T-cell (primary cell): ENCODE measurements around the gene PTH2. TPM values are rescaled to one million over a fixed set of nuclear protein-coding genes. Genes with fewer than 3 reads are reported as not detected.

Experiments
- ATAC-seq, 4 experiments: fragments of 200-7000 bp in 3 of 4; fragments of 150-1000 bp in 1 of 4; cut with Tn5 transposase; replicated peaks in 1 of 4; 1 replicate in 3 of 4; 2 replicates in 1 of 4; pipeline ENCODE4 v1.10.0; 2021; ENCODE audit warnings: moderate library complexity in 3 of 4, mild to moderate bottlenecking in 2 of 4, moderate number of reproducible peaks in 1 of 4
- CTCF ChIA-PET, 2 donors: fragments of 300-600 bp; sonication (Branson Sonifier 250); formaldehyde crosslinking; loops; one replicate each; lab custom pipeline; 2022; ENCODE audit warnings: antibody characterized with exemption in 2 of 2; lab: Charles Lee
- POLR2A ChIA-PET, 2 donors: fragments of 300-600 bp; sonication (Branson Sonifier 250); formaldehyde crosslinking; loops; one replicate each; lab custom pipeline; 2022; ENCODE audit warnings: antibody characterized with exemption in 2 of 2; lab: Charles Lee
- DNase-seq, 35 experiments: peaks; one replicate each; pipeline versions ENCODE4 v3.0.0 to v3.0.0-alpha.2; 2013 to 2023
- H3K27ac ChIP-seq: one replicate; pipeline ENCODE4 v1.5.1; 2013; ENCODE audit warnings: low read length
- H3K27me3 ChIP-seq, 2 experiments: replicated peaks in 1 of 2; 1 replicate in 1 of 2; 2 replicates in 1 of 2; pipeline versions ENCODE4 v1.6.1 to v1.7.0; 2013; ENCODE audit warnings: low read length in 1 of 2, mixed read lengths in 1 of 2; ENCODE audit not compliant: control insufficient read depth in 2 of 2, insufficient read depth in 2 of 2; ENCODE audit errors: extremely low read depth in 1 of 2
- H3K36me3 ChIP-seq, 2 donors: 1 replicate in 1 of 2; 2 replicates in 1 of 2; pipeline versions ENCODE4 v1.6.1 to v1.7.0; 2013; ENCODE audit warnings: low read length in 1 of 2; ENCODE audit not compliant: control insufficient read depth in 2 of 2, insufficient read depth in 1 of 2; ENCODE audit errors: extremely low read depth in 1 of 2
- H3K4me1 ChIP-seq, 2 experiments: 1 replicate in 1 of 2; 2 replicates in 1 of 2; pipeline versions ENCODE4 v1.6.1 to v1.7.0; 2013; ENCODE audit warnings: low read length in 2 of 2, mixed read lengths in 1 of 2; ENCODE audit not compliant: insufficient read depth in 2 of 2, control insufficient read depth in 1 of 2; ENCODE audit errors: extremely low read depth in 1 of 2
- H3K4me3 ChIP-seq, 2 donors: 1 replicate in 1 of 2; 2 replicates in 1 of 2; pipeline versions ENCODE4 v1.5.1 to v1.7.0; 2013; ENCODE audit warnings: mild to moderate bottlenecking in 2 of 2, low read length in 1 of 2, moderate library complexity in 1 of 2; ENCODE audit not compliant: control insufficient read depth in 1 of 2; ENCODE audit errors: extremely low read depth in 1 of 2
- H3K9me3 ChIP-seq: 2 replicates; pipeline ENCODE4 v1.7.0; 2013
- H3K27ac Mint-ChIP-seq, 2 donors: one replicate each; pipeline ENCODE4 v1.8.0; 2020 to 2021; ENCODE audit warnings: mild to moderate bottlenecking in 2 of 2, mixed read lengths in 2 of 2
- H3K27me3 Mint-ChIP-seq, 2 donors: one replicate each; pipeline ENCODE4 v1.8.0; 2021 to 2022; ENCODE audit warnings: mixed read lengths in 2 of 2
- H3K36me3 Mint-ChIP-seq: one replicate; pipeline ENCODE4 v1.8.0; 2021; ENCODE audit warnings: mixed read lengths
- H3K4me1 Mint-ChIP-seq, 3 donors: one replicate each; pipeline ENCODE4 v1.8.0; 2020 to 2022; ENCODE audit warnings: mixed read lengths in 3 of 3, mild to moderate bottlenecking in 1 of 3
- H3K4me3 Mint-ChIP-seq, 3 donors: one replicate each; pipeline ENCODE4 v1.8.0; 2020 to 2022; ENCODE audit warnings: mild to moderate bottlenecking in 3 of 3, mixed read lengths in 3 of 3, moderate library complexity in 3 of 3
- H3K9me3 Mint-ChIP-seq, 3 donors: one replicate each; pipeline ENCODE4 v1.8.0; 2020 to 2022; ENCODE audit warnings: mixed read lengths in 3 of 3
- WGBS: methylation state at CpG from one replicate; pipeline ENCODE4 v1.1.5; 2013; ENCODE audit warnings: missing lambda C conversion rate; ENCODE audit not compliant: insufficient coverage; 5-methylcytosine and 5-hydroxymethylcytosine counted together
- total RNA-seq, 35 experiments: library from RNA in 6 of 35; stranded (reverse) in 6 of 35; fragments of 120-200 nt in 1 of 35; gene quantifications; one replicate each; pipeline versions ENCODE4 v1.2.1 to v1.2.4 and lab custom pipeline; 2013 to 2026

PTH2 gene
- total RNA-seq, 5 donors from 2014 or later (not counting 1 experiment from before 2014, with no cell fraction given): not detected

DNA sequence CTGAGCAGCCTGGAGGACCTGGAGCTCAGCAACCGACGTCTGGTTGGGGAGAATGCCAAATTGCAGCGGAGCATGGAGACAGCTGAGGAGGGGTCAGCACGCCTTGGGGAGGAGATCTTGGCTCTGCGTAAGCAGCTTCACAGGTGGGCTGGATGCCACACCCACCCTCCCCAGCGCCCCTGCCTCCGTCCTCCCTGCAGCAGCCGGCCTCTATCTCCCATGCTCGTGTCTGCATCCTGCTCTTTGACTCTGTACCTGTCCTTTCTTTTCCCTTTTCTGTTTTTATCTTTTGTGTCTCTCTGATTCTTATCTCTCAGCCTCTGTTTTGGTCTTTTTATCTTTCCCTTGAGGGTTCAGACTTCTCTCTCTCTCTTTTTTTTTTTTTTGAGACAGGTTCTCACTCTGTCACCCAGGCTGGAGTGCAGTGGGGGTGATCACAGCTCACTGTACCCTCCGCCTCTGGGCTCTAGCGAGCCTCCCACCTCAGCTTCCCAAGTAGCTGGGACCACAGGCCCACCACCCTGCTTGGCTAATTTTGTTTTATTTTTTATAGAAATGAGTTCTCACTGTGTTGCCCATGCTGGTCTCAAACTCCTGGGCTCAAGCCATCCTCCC lies 25.1 kb downstream of the PTH2 start:
- Mint-ChIP-seq H3K27me3 (no peaks in the 10 kb centered on the region), H3K36me3 (no peaks in the 10 kb centered on the region), H3K27ac (peak overlapping the region; percentile 0 to 34), H3K4me3 (peak overlapping the region in 1 of 3 donors; percentile 60), H3K9me3 (no peaks in the 10 kb centered on the region), H3K4me1 (peaks cover 15 to 20% (median 19%) of the 10 kb centered on the region in 3 donors)
- peaks cover 13 to 21% of the 10 kb centered on the region in 2 experiments for H3K4me1 ChIP-seq
- H3K36me3 ChIP-seq: no peaks in the 10 kb centered on the region
- H3K27ac ChIP-seq: no peak overlapping the region
- H3K9me3 ChIP-seq: no peaks in the 10 kb centered on the region
- ChIA-PET POLR2A (interaction anchor here in 1 of 2 donors (0.7 kb wide), 1 partner anchor 16 kb away, joined by 4 read pairs; no protein-coding TSS in a partner anchor), CTCF (no interaction called here)
- WGBS: 43% methylated on average over 6 of the region's 11 CpGs
- no peak overlapping the region for H3K4me3 ChIP-seq
- ATAC-seq (peak in 3 of 4 experiments; percentile 35 to 67 (median 51)), DNase-seq (no peak)
- H3K27me3 ChIP-seq: peaks cover 0 to 13% of the 10 kb centered on the region in 2 experiments

DNA sequence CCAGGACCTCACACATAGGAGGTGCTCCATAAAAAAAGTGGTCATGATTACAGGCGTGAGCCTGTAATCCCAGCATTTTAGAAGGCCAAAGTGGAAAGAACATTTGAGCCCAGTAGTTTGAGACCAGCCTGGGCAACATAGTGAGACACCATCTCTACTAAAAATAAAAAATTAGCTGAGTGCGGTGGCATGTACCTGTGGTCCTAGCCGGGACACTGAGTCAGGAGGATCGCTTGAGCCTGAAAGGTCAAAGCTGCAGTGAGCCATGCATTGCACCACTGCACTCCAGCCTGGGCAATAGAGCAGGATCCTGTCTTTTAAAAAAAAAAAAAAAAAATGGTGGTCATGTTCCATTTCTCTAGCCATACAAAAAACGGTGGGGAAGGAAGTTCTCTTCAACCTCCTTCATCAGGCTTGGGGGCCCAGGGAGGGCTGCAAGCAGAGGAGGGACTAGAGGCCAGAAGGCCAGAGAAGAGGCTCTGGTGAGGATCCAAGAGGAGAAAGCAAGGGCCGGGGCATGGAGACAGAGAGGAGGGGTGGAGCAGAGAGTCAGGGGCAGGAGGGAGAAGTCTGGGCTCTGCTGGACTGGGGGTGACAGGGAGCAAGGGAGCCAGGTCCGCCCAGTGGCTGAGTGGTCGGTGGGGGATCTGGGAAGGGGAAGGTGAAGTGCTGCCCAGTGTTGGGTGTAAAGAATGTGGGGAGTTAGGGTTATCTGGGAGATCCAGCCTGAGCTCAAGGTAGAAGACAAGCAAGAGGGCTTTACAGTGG lies 26.3 kb downstream of the PTH2 start:
- peaks cover 0 to under 1% of the 10 kb centered on the region in 2 donors for H3K27me3 Mint-ChIP-seq

DNA sequence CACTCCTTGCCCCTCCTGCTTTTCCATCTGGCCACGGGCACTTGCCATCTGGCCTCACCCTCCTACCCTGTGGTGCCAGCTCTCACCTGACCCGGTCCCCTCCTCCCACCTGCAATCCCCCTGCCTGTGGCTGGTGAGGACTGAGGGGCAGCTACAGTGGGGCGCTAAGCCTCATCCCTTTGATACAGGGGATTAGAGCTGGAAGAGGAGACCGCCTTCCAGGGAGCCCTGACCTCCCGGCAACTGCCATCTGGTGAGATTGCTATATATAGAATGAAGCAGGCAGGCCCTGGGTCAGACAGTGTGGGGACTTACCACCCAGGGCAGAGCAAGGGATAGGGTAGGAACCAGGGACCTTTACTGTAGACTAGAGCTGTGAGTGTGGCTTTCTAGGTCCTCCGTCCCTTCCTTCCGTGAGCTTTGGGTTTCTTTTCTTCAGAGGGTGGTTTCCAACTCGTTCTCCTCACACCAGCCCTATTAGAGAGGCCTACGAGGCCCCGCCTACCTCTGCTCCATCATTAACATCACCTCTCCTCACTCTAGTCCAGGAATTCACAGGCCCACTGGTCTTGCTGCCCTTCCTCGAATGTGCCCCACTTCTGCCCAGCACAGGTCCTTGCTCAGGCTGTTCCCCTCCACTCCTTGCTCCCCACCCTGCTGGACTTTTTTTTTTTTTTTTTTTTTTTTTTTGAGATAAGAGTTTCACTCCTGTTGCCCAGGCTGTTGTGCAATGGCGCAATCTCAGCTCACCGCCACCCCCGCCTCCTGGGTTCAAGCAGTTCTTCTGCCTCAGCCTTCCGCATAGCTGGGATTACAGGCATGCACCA lies 27.4 kb downstream of the PTH2 start:
- no peak overlapping the region for H3K27ac Mint-ChIP-seq
- no peaks in the 10 kb centered on the region for H3K9me3 ChIP-seq
- no peak overlapping the region for H3K27ac ChIP-seq
- H3K4me1 ChIP-seq: peaks cover 13 to 34% of the 10 kb centered on the region in 2 experiments
- no peaks in the 10 kb centered on the region for H3K9me3 Mint-ChIP-seq
- ChIA-PET POLR2A (no interaction called here), CTCF (interaction anchor here (0.5 to 0.6 kb wide), 2 partner anchors 40 to 540 kb away, joined by 4 to 5 read pairs; no protein-coding TSS in a partner anchor)
- H3K4me3 Mint-ChIP-seq: no peak overlapping the region
- H3K36me3 Mint-ChIP-seq: no peaks in the 10 kb centered on the region
- H3K4me1 Mint-ChIP-seq: peaks cover 23 to 29% (median 29%) of the 10 kb centered on the region in 3 donors
- H3K27me3 ChIP-seq: peaks cover 0 to 8% of the 10 kb centered on the region in 2 experiments
- no peak overlapping the region for H3K4me3 ChIP-seq
- DNase-seq (no peak), ATAC-seq (no peak)
- H3K27me3 Mint-ChIP-seq: peaks cover 0 to 1% of the 10 kb centered on the region in 2 donors
- no peaks in the 10 kb centered on the region for H3K36me3 ChIP-seq
- WGBS: 66% methylated on average over 5 of the region's 15 CpGs

More for the DNA sequence above, 26.3 kb downstream of the PTH2 start:
- H3K36me3 Mint-ChIP-seq: no peaks in the 10 kb centered on the region
- ATAC-seq (no peak), DNase-seq (no peak)
- no peaks in the 10 kb centered on the region for H3K9me3 Mint-ChIP-seq
- Histone ChIP-seq H3K36me3 (no peaks in the 10 kb centered on the region), H3K27ac (no peak overlapping the region), H3K27me3 (peaks cover 0 to 13% of the 10 kb centered on the region in 2 experiments), H3K9me3 (no peaks in the 10 kb centered on the region), H3K4me3 (no peak overlapping the region), H3K4me1 (peaks cover 13 to 25% of the 10 kb centered on the region in 2 experiments)
- POLR2A ChIA-PET: no interaction called here
- WGBS: 93% methylated on average over 6 of the region's 8 CpGs
- CTCF ChIA-PET: interaction anchor here (0.6 kb wide), 2 partner anchors 39 to 67 kb away, joined by 4 to 6 read pairs; no protein-coding TSS in a partner anchor
- peaks cover 18 to 25% (median 24%) of the 10 kb centered on the region in 3 donors for H3K4me1 Mint-ChIP-seq
- H3K4me3 Mint-ChIP-seq: no peak overlapping the region
- peak overlapping the region in 1 of 2 donors; percentile 5 for H3K27ac Mint-ChIP-seq

DNA sequence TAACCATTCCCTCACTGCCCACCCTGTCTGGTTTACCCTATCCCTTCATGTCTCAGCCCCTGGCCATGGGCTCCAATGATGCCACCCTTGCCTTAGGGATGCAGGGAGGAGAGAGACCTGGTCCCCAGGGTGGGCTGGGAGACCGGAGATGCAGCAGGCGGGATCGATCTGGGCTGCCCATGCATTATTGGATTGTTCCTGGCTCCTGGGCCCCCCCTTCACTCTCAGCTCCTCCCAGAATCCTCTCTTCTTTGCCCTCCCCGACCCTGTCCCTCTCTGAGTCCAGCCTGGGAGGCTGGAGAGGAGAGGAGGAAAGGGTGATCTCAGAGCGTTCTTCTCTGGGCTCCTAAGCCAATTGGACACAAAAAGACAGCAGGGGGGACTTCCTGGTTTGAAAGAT lies 29.4 kb downstream of the PTH2 start:
- Mint-ChIP-seq H3K4me3 (no peak overlapping the region), H3K9me3 (no peaks in the 10 kb centered on the region), H3K27me3 (peaks cover 0 to 1% of the 10 kb centered on the region in 2 donors), H3K27ac (no peak overlapping the region), H3K36me3 (no peaks in the 10 kb centered on the region), H3K4me1 (peaks cover 21 to 26% (median 26%) of the 10 kb centered on the region in 3 donors)
- H3K4me1 ChIP-seq: peaks cover 9 to 28% of the 10 kb centered on the region in 2 experiments
- peaks cover 0 to 12% of the 10 kb centered on the region in 2 experiments for H3K27me3 ChIP-seq
- WGBS: no CpG with 5 or more reads among the region's 5 CpGs
- ATAC-seq (no peak), DNase-seq (no peak)
- no peaks in the 10 kb centered on the region for H3K9me3 ChIP-seq
- no peak overlapping the region for H3K27ac ChIP-seq
- CTCF ChIA-PET: interaction anchor here in 1 of 2 donors (1.6 kb wide), 1 partner anchor 12 kb away, joined by 10 read pairs; no protein-coding TSS in a partner anchor
- no peak overlapping the region for H3K4me3 ChIP-seq
- no peaks in the 10 kb centered on the region for H3K36me3 ChIP-seq
- POLR2A ChIA-PET: interaction anchor here in 1 of 2 donors (0.6 to 0.8 kb wide), 2 partner anchors 31 to 34 kb away, joined by 3 read pairs; partner anchors contain the start of gene GFY

DNA sequence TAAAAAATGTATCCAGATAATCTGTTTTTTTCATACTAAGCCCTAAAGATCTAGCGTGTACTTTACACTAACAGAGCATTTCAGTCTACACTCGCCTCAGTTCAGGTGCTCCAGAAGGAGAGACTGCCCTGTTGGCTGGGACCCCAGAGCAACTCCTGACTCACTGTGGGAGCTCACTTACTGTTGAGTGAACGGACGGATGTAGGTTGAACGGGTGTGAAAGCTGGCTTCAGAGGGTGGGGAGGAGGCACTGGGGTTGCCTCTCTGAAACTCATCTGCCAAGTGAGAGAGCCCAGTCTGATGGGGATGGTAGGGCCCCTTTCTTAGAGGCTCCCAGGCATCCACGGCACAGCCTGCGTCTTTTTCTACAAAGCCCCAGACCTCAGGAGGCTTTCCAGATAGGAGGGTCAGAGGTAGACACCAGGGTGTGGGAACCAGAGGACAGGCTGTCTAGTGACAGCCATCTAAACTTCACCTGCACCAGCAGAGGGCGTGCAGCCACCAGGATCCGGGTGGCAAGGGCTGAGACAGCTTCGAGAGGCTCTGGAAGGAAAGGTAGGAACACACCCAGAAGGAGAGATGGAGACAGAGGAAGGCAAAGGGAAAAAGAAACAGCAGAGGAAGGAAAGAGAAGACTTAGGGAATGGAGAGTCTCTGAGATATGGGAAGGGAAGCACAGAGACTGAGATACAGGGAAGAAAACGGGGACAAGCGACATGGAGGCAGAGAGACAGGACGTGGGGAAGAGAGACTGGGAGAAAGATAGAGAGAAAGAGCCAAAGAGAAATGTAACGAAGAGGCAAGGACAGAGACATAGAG lies 31.5 kb downstream of the PTH2 start:
- POLR2A ChIA-PET: no interaction called here
- no peak overlapping the region for H3K4me3 ChIP-seq
- Mint-ChIP-seq H3K9me3 (no peaks in the 10 kb centered on the region), H3K4me3 (no peak overlapping the region), H3K27me3 (peaks cover 0 to 1% of the 10 kb centered on the region in 2 donors), H3K36me3 (no peaks in the 10 kb centered on the region), H3K4me1 (peaks cover 16 to 24% (median 19%) of the 10 kb centered on the region in 3 donors), H3K27ac (peak overlapping the region; percentile 41 to 59)
- DNase-seq (peak; percentile 56 to 88 (median 71)), ATAC-seq (peak; percentile 75 to 84 (median 80))
- no peaks in the 10 kb centered on the region for H3K36me3 ChIP-seq
- peaks cover 2 to 23% of the 10 kb centered on the region in 2 experiments for H3K4me1 ChIP-seq
- H3K27me3 ChIP-seq: peaks cover 0 to 12% of the 10 kb centered on the region in 2 experiments
- no peaks in the 10 kb centered on the region for H3K9me3 ChIP-seq
- WGBS: 44% methylated on average over 9 of the region's 14 CpGs
- CTCF ChIA-PET: interaction anchor here (0.6 to 1.4 kb wide), 7 partner anchors 28 to 294 kb away, joined by 3 to 11 read pairs (median 4); partner anchors contain the start of gene FLT3LG (in 1 of the 2)
- peak overlapping the region; percentile 50 for H3K27ac ChIP-seq
